GM18508 (cell line): ENCODE results near the gene HSPD1.

Experiments used
- ATAC-seq: cut with Tn5 transposase; IDR thresholded peaks from one replicate; pipeline ENCODE4 v1.9.1; 2021; ENCODE audit warnings: moderate number of reproducible peaks; ENCODE audit not compliant: insufficient read depth, unreplicated experiment

Gene HSPD1

DNA sequence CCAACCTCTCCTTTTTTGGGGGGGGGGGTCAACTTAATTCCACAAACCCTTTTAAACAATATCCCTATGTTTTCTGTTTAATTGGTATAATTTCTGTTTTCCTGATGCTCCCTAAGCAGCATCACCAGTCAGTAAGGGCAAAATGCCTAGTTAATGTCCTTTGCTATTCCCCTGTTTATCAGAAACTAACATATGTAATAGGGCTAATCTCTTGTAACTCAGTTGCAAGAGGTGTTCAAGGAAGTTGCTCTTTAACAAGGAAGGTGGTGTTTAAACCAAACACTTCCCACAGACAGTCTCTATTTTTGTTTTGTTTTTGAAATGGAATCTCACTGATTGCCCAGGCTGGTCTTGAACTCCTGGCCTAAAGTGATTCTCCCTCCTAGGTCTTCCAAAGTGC lies 52.8 kb downstream of the HSPD1 start:
- ATAC-seq = no peak

- ATAC-seq = no peak
These were observed 53.9 kb downstream of the HSPD1 start for GRCh38 chr2:197445746-197446145.

- ATAC-seq = no peak
These were observed 56.8 kb downstream of the HSPD1 start for GRCh38 chr2:197442857-197443256.

GRCh38 chr2:197437380-197437779 lies 62.3 kb downstream of the HSPD1 start:
- ATAC-seq = no peak
